Activated CD4-positive, CD25-positive, alpha-beta regulatory T cell treated with anti-CD3 and anti-CD28 coated beads, Interleukin-2, amount 50 U/mL, for 16 hours (primary cell): ENCODE data around the gene DAO.
A peak's percentile ranks its signal among the peaks of the same experiment; 100 is the strongest.
"Not testable (repeated sequence)": the region's sequence is repeated elsewhere in the genome, so short reads cannot be mapped to it uniquely, and the experiment has no call there.

Source experiments
- DNase-seq: peaks from one replicate; pipeline ENCODE4 v3.0.0-alpha.2; 2020; ENCODE audit warnings: low read depth, low spot score

DAO gene

GRCh38 chr12:108879615-108880254 is at the start of gene DAO:
DAO (plus strand) TSS chr12:108880092; CDS start chr12:108885007, 4,915 bp downstream.
- DNase-seq = no peak

- DNase-seq = no peak
Observed at GRCh38 chr12:108831309-108831991, 48.4 kb upstream of the DAO start.

- DNase-seq = no peak
Observed at GRCh38 chr12:108832208-108832607, 47.7 kb upstream of the DAO start.

GRCh38 chr12:108832730-108833354 is 47.0 kb upstream of the DAO start:
- no peak for DNase-seq

- no peak for DNase-seq
Observed at GRCh38 chr12:108833355-108833733, 46.5 kb upstream of the DAO start.

- no peak for DNase-seq
Observed at GRCh38 chr12:108833757-108834472, 46.0 kb upstream of the DAO start.

- DNase-seq = no peak
Observed at GRCh38 chr12:108835860-108836634, 43.8 kb upstream of the DAO start.

GRCh38 chr12:108837239-108837638 is 42.7 kb upstream of the DAO start:
- DNase-seq = no peak

GRCh38 chr12:108837680-108838079 is 42.2 kb upstream of the DAO start:
- DNase-seq = no peak

GRCh38 chr12:108838194-108839017 is 41.5 kb upstream of the DAO start:
- peak; percentile 28 for DNase-seq

- DNase-seq = no peak
Observed at GRCh38 chr12:108839018-108839889, 40.6 kb upstream of the DAO start.

- DNase-seq = no peak
Observed at GRCh38 chr12:108839890-108840230, 40.0 kb upstream of the DAO start.

- no peak for DNase-seq
Observed at GRCh38 chr12:108840605-108841332, 39.1 kb upstream of the DAO start.

- not testable (repeated sequence) for DNase-seq
Observed at GRCh38 chr12:108841825-108842224, 38.1 kb upstream of the DAO start.

GRCh38 chr12:108842361-108842760 is 37.5 kb upstream of the DAO start:
- no peak for DNase-seq

GRCh38 chr12:108843187-108843586 is 36.7 kb upstream of the DAO start:
- DNase-seq = no peak

- no peak for DNase-seq
Observed at GRCh38 chr12:108845696-108846095, 34.2 kb upstream of the DAO start.

- DNase-seq = no peak
Observed at GRCh38 chr12:108846290-108846701, 33.6 kb upstream of the DAO start.

GRCh38 chr12:108847705-108848104 is 32.2 kb upstream of the DAO start:
- no peak for DNase-seq
